DOHH2 (cell line): ENCODE results near the gene NBPF6.
"Not testable (repeated sequence)": the region's sequence is repeated elsewhere in the genome, so short reads cannot be mapped to it uniquely, and the experiment has no call there.

Experiments
- CTCF ChIP-seq: fragments of 200-600 bp; sonication (generic); IDR thresholded peaks from one replicate; pipeline ENCODE4 v1.5.1; 2014; ENCODE audit warnings: antibody characterized with exemption, mild to moderate bottlenecking, low read depth, low read length; ENCODE audit not compliant: poor library complexity, severe bottlenecking
- EZH2phosphoT487 ChIP-seq: fragments of 200-600 bp; sonication (generic); IDR thresholded peaks from 2 replicates; pipeline ENCODE4 v1.6.1; 2017; ENCODE audit warnings: borderline replicate concordance, mild to moderate bottlenecking, antibody characterized with exemption, low read length, moderate library complexity, mixed read lengths

DNA sequence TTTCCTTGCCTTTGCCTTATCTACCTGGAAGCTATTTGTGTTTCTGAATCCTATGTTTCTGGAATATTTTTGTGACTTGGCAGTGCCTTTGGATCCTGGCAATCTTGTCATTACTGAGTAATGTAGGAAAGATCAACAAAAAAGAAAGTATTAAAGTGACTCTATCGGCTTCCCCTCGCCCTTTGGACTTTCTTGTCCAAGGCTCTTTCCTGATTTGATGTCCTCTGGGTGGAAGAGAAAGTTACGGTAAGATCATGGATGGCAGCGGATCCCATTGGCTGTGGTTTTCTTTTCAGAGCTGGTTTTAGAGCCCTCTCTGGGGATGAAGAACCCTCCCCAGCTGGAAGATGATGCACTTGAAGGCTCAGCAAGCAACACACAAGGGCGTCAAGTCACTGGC, 17.0 kb downstream of the NBPF6 start:
- not testable (repeated sequence) for TF ChIP-seq CTCF, EZH2phosphoT487
